ENCODE data around the gene PTPN6.

Gene PTPN6

DNA sequence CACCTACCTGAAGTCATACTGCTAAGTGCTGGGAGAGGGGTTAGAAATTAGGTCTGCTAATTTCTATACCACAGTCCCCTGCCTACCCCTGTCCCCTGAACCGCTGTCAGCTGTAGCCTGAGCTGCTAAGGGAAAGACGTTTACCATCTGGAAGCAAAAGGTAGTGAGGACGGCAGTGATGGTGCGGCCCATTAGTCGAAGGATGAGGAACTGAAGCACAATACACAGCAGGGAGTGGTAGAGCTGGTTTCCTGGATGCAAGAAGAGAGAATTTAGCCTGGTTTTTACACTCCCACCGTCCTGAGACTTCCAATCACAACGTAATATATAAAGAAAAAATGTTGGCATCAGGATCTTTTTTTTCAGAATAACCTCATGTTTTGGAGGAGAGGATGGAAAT is 31.4 kb downstream of the PTPN6 start:
- Histone ChIP-seq H3K36me3 (ENCODE audit: insufficient read depth, low read length) (peaks cover 31% of the 10 kb centered on the region), H3K9me3 (replicated peaks; ENCODE audit: low read length) (no peaks in the 10 kb centered on the region), H3K9ac (ENCODE audit: low read depth, low read length) (no peak overlapping the region), H3K27me3 (ENCODE audit: control insufficient read depth, insufficient read depth, low read length) (no peaks in the 10 kb centered on the region), H3K4me3 (ENCODE audit: low read length) (no peak overlapping the region), H3K4me2 (ENCODE audit: low read length) (no peak overlapping the region), H3K4me1 (ENCODE audit: control insufficient read depth, insufficient read depth, low read length) (no peaks in the 10 kb centered on the region)

DNA sequence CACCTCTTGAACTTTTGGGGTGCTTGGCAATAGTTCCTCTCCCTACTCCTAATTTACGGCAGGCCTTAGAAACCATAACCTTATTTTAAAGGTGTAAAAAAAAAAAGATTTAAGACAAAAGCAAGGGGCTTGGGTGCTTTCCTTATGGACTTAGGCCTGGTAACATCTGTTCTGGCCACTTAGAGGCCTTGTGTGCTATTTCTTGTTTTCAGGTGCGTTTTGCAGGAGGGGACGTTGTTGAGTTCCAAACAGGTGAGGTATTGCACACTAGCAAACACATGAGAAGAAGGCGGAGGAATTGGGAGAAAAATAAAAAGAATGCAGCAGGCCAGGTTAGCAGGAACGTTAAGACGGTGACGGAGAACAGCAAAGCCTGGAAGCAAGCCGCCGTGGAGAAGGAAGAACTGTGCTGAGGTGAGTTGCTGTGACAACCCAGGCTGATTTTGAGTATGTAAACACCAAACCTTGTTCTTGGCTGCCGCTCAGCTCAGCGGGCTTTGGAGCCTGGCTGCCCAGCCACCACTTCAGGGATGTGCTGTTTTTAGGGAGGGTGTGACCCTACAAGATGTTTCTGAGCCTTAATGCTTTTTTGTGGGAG is 36.9 kb downstream of the PTPN6 start:
- H3K4me3 ChIP-seq (ENCODE audit: low read length) = no peak overlapping the region
- peaks cover 26% of the 10 kb centered on the region for H3K36me3 ChIP-seq (ENCODE audit: insufficient read depth, low read length)
- no peak overlapping the region for H3K9ac ChIP-seq (ENCODE audit: low read depth, low read length)
- no peaks in the 10 kb centered on the region for H3K4me1 ChIP-seq (ENCODE audit: control insufficient read depth, insufficient read depth, low read length)
- no peaks in the 10 kb centered on the region for H3K9me3 ChIP-seq (replicated peaks; ENCODE audit: low read length)
- H3K4me2 ChIP-seq (ENCODE audit: low read length) = no peak overlapping the region
- H3K27me3 ChIP-seq (ENCODE audit: control insufficient read depth, insufficient read depth, low read length) = no peaks in the 10 kb centered on the region

DNA sequence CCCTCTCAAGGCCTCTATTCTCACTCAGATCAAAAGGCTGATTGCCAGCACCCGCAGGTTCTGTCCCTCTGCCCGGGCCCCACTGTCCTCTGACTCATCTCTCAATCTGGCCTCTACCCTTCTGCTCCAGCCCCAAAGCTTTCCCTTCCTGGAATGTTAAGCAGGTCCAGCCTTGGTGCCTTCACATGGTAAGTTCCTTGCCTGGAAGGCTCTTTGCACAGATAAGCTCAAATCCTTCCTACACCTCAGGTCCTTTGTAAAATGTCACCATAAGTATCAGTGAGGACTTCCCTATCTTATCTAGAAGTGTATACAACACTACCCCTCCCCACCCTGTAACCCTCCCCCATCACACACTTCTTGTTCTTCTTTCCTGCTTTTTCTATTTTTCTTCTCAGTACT is 44.9 kb downstream of the PTPN6 start:
- H3K36me3 ChIP-seq (ENCODE audit: insufficient read depth, low read length) = peaks cover 19% of the 10 kb centered on the region
- H3K9ac ChIP-seq (ENCODE audit: low read depth, low read length) = no peak overlapping the region
- H3K27me3 ChIP-seq (ENCODE audit: control insufficient read depth, insufficient read depth, low read length) = no peaks in the 10 kb centered on the region
- H3K4me1 ChIP-seq (ENCODE audit: control insufficient read depth, insufficient read depth, low read length) = no peaks in the 10 kb centered on the region
- H3K4me3 ChIP-seq (ENCODE audit: low read length) = no peak overlapping the region
- no peak overlapping the region for H3K4me2 ChIP-seq (ENCODE audit: low read length)
- no peaks in the 10 kb centered on the region for H3K9me3 ChIP-seq (replicated peaks; ENCODE audit: low read length)

DNA sequence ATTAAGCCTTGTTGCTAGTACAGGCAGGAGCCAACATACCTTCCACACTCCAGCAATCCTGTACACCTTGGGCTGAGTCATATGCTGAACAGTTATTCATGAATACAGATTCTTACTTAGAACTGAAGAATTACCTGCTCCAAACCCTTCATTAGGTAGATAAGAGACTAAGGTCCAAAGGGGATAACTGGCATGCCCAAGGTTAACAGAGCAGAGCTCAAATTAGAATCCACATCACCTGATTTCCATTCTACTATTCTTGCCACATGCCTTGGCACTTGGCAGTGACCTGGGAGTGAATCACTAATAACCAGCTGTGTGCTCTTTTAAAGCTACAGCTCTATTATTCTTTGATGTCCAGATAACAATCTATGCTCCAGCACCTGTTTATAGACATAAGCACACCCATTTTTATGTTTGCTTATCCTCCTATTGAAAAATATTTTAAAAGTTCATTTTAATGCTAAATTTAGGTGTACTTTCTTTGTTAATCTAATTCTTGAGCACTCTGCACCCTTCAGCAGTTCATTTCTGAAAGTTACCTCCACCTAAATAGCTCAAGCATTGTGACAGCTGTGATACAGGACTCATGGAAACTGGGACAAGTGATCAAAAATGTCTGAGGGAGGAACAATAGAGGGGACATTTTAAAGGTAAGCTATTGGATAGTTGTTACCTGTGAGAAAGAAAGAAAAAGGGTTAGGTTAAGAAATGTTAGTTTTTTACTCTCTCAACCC is 47.7 kb downstream of the PTPN6 start:
- Histone ChIP-seq H3K4me2 (ENCODE audit: low read length) (no peak overlapping the region), H3K9me3 (replicated peaks; ENCODE audit: low read length) (no peaks in the 10 kb centered on the region), H3K4me1 (ENCODE audit: control insufficient read depth, insufficient read depth, low read length) (no peaks in the 10 kb centered on the region), H3K36me3 (ENCODE audit: insufficient read depth, low read length) (peaks cover 14% of the 10 kb centered on the region), H3K4me3 (ENCODE audit: low read length) (no peak overlapping the region), H3K27me3 (ENCODE audit: control insufficient read depth, insufficient read depth, low read length) (no peaks in the 10 kb centered on the region), H3K9ac (ENCODE audit: low read depth, low read length) (no peak overlapping the region)

DNA sequence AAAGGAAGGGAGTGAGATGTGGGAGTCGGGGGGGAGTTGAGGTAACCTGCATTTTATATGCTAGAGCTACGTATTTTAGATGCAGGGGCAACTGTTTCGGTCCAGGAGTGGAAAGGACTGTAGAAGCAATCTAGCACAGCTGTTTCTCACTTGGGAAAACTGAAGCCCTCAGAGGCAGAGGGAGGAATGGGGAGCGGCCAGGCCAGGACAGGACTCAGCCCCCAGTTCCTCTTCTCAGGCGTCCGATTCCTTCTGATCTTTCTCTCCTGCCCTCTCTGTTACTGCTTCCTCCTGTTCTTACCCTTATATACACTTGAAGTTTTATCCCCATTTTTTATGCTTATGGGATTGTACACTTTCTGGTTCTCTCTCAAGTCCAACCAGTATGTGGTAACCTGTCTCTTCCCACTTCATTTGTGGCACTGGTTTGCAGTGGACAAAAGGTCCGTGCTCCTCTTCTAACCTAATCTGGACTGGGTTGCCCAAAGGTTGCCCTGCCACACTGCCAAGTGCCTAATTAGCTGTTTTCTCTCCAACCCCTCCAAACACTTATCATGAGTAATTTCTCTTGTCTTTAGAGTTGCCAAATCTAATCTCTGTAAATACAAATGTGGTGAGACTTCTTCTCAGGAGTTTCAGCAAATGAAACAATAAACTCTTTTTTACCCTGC is 50.9 kb downstream of the PTPN6 start:
- H3K4me1 ChIP-seq (ENCODE audit: control insufficient read depth, insufficient read depth, low read length) = no peaks in the 10 kb centered on the region
- H3K9ac ChIP-seq (ENCODE audit: low read depth, low read length) = no peak overlapping the region
- H3K9me3 ChIP-seq (replicated peaks; ENCODE audit: low read length) = no peaks in the 10 kb centered on the region

DNA sequence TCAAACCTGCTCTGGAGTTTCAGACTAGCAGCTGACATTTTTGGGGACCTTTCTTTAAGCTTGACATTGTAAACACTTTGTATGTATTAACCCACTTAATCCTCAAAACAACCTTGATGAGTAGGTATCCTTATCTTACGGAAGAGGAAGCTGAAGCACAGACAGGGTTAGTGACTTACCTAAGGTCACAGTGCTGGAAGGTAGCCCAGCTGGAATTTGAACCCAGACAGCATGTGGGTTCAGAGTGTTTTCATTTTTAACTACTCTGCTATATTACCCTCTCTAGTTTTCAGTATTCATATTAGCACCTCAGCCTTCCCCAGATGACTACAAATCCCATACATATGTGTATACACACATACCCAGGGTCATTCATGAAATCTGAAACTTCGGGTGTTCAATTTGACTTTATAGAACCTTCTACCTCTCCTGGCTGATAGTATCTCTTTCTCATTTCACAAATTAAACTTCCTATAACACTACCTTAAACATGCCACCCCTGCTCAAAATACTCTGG is 53.2 kb downstream of the PTPN6 start:
- Histone ChIP-seq H3K4me1 (ENCODE audit: control insufficient read depth, insufficient read depth, low read length) (no peaks in the 10 kb centered on the region), H3K36me3 (ENCODE audit: insufficient read depth, low read length) (peaks cover 1% of the 10 kb centered on the region), H3K9ac (ENCODE audit: low read depth, low read length) (no peak overlapping the region), H3K4me3 (ENCODE audit: low read length) (no peak overlapping the region), H3K9me3 (replicated peaks; ENCODE audit: low read length) (no peaks in the 10 kb centered on the region), H3K27me3 (ENCODE audit: control insufficient read depth, insufficient read depth, low read length) (no peaks in the 10 kb centered on the region), H3K4me2 (ENCODE audit: low read length) (no peak overlapping the region)

More for the DNA sequence above, 50.9 kb downstream of the PTPN6 start:
- no peaks in the 10 kb centered on the region for H3K27me3 ChIP-seq (ENCODE audit: control insufficient read depth, insufficient read depth, low read length)
- no peak overlapping the region for H3K4me3 ChIP-seq (ENCODE audit: low read length)
- no peak overlapping the region for H3K4me2 ChIP-seq (ENCODE audit: low read length)
- peaks cover 3% of the 10 kb centered on the region for H3K36me3 ChIP-seq (ENCODE audit: insufficient read depth, low read length)

DNA sequence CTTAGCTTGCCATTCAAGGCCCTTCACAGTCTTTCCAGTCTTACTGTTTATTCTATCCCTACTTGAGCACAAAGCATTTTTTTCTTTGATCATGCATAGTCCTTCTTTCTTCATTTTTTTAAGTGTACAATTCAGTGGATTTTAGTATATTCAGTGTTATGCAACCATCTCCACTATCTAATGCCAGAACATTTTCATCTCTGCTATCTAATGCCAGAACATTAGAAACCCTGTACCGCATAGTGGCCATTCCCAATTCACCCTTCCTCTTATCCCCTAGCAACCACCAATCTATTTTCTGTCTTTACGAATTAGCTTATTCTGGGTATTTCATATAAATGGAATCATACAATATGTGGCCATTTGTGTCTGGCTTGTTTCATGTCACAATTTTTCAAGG is 53.7 kb downstream of the PTPN6 start:
- Histone ChIP-seq H3K4me1 (ENCODE audit: control insufficient read depth, insufficient read depth, low read length) (no peaks in the 10 kb centered on the region), H3K27me3 (ENCODE audit: control insufficient read depth, insufficient read depth, low read length) (no peaks in the 10 kb centered on the region)

DNA sequence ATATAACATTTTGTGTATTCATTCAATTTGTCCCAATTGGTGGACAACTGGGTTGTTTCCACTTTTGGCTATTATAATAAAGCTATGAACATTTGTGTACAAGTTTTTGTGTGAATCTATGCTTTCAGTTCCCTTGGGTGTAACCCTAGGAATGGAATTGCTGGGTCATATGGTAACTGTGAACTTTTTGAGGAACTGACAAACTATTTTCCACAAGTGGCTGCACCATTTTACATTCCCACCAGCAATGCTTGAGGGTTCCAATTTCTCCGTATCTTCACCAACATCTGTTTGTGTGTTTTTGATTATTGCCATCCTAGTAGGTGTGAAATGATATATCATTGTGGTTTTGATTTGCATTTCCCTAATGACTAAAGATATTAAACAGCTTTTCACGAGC is 54.2 kb downstream of the PTPN6 start:
- H3K9me3 ChIP-seq (replicated peaks; ENCODE audit: low read length) = no peaks in the 10 kb centered on the region
- no peaks in the 10 kb centered on the region for H3K36me3 ChIP-seq (ENCODE audit: insufficient read depth, low read length)
- H3K4me1 ChIP-seq (ENCODE audit: control insufficient read depth, insufficient read depth, low read length) = no peaks in the 10 kb centered on the region
- H3K4me3 ChIP-seq (ENCODE audit: low read length) = no peak overlapping the region
- H3K9ac ChIP-seq (ENCODE audit: low read depth, low read length) = no peak overlapping the region
- no peak overlapping the region for H3K4me2 ChIP-seq (ENCODE audit: low read length)
- H3K27me3 ChIP-seq (ENCODE audit: control insufficient read depth, insufficient read depth, low read length) = no peaks in the 10 kb centered on the region

More for the DNA sequence above, 53.7 kb downstream of the PTPN6 start:
- no peaks in the 10 kb centered on the region for H3K36me3 ChIP-seq (ENCODE audit: insufficient read depth, low read length)
- no peak overlapping the region for H3K9ac ChIP-seq (ENCODE audit: low read depth, low read length)
- H3K4me3 ChIP-seq (ENCODE audit: low read length) = no peak overlapping the region
- no peak overlapping the region for H3K4me2 ChIP-seq (ENCODE audit: low read length)
- H3K9me3 ChIP-seq (replicated peaks; ENCODE audit: low read length) = no peaks in the 10 kb centered on the region

DNA sequence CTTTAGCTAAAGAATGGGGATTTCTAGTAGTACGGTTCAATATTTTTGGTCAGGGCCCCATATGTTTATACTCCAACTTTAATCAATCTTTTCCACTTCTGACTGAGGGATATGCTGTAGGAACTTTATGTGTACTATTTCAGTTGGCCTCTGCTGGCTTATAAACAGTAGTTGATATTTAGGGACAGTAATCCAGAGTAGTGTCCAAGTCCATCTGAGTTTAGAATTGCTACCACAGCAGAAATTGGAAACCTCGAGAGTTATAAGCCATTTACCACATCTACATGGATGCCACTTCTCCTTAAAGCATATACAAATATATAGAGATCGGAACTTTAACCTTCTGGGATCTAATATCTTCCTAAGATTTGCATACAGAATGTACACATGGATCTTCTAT is 55.5 kb downstream of the PTPN6 start:
- H3K4me1 ChIP-seq (ENCODE audit: control insufficient read depth, insufficient read depth, low read length) = no peaks in the 10 kb centered on the region
- H3K4me3 ChIP-seq (ENCODE audit: low read length) = no peak overlapping the region
- H3K4me2 ChIP-seq (ENCODE audit: low read length) = no peak overlapping the region
- H3K9ac ChIP-seq (ENCODE audit: low read depth, low read length) = no peak overlapping the region
- no peaks in the 10 kb centered on the region for H3K9me3 ChIP-seq (replicated peaks; ENCODE audit: low read length)
- no peaks in the 10 kb centered on the region for H3K36me3 ChIP-seq (ENCODE audit: insufficient read depth, low read length)
- H3K27me3 ChIP-seq (ENCODE audit: control insufficient read depth, insufficient read depth, low read length) = no peaks in the 10 kb centered on the region

DNA sequence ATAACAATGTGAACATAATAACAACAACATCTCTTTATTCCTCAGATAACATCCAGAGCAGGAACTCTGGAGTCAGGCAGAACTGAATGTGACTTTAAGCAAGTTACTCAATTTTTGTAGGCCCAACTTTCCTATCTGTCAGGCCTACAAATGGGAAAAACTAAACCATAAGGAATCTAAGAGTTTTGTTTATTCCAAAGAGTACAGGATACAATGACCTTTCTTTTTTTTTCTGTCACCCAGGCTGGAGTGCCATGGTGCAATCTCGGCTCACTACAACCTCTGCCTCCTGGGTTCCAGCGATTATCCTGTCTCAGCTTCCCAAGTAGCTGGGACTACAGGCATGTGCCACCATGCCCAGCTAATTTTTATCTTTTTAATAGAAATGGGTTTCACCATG is 57.7 kb downstream of the PTPN6 start:
- no peak overlapping the region for H3K4me2 ChIP-seq (ENCODE audit: low read length)
- H3K9ac ChIP-seq (ENCODE audit: low read depth, low read length) = no peak overlapping the region
- no peaks in the 10 kb centered on the region for H3K27me3 ChIP-seq (ENCODE audit: control insufficient read depth, insufficient read depth, low read length)
- H3K4me3 ChIP-seq (ENCODE audit: low read length) = no peak overlapping the region
- no peaks in the 10 kb centered on the region for H3K9me3 ChIP-seq (replicated peaks; ENCODE audit: low read length)
- H3K4me1 ChIP-seq (ENCODE audit: control insufficient read depth, insufficient read depth, low read length) = no peaks in the 10 kb centered on the region
- no peaks in the 10 kb centered on the region for H3K36me3 ChIP-seq (ENCODE audit: insufficient read depth, low read length)

DNA sequence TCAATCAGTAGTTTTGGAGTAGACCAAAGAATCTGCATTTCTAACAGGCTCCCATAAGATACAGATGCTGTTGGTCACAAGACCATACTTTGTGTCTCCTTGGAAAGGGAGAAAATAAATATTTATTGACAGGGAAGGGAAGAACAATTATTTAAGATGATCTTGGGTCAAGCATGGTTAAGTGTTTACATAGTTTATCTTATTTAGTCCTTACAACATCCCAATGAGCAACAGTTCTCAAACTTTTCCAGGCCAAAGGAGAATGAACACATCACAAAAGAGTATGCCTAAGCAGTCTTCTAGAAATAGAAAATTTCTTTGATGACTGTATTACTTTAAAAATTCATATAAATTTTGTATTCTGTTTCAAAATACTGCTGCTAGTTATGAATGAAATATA is 58.4 kb downstream of the PTPN6 start:
- H3K9me3 ChIP-seq (replicated peaks; ENCODE audit: low read length) = no peaks in the 10 kb centered on the region
- no peak overlapping the region for H3K4me3 ChIP-seq (ENCODE audit: low read length)
- no peaks in the 10 kb centered on the region for H3K4me1 ChIP-seq (ENCODE audit: control insufficient read depth, insufficient read depth, low read length)
- H3K27me3 ChIP-seq (ENCODE audit: control insufficient read depth, insufficient read depth, low read length) = no peaks in the 10 kb centered on the region
- H3K9ac ChIP-seq (ENCODE audit: low read depth, low read length) = no peak overlapping the region
- H3K4me2 ChIP-seq (ENCODE audit: low read length) = no peak overlapping the region
- H3K36me3 ChIP-seq (ENCODE audit: insufficient read depth, low read length) = no peaks in the 10 kb centered on the region
